ENCODE data around the gene HPCAL1.

The HPCAL1 gene

DNA sequence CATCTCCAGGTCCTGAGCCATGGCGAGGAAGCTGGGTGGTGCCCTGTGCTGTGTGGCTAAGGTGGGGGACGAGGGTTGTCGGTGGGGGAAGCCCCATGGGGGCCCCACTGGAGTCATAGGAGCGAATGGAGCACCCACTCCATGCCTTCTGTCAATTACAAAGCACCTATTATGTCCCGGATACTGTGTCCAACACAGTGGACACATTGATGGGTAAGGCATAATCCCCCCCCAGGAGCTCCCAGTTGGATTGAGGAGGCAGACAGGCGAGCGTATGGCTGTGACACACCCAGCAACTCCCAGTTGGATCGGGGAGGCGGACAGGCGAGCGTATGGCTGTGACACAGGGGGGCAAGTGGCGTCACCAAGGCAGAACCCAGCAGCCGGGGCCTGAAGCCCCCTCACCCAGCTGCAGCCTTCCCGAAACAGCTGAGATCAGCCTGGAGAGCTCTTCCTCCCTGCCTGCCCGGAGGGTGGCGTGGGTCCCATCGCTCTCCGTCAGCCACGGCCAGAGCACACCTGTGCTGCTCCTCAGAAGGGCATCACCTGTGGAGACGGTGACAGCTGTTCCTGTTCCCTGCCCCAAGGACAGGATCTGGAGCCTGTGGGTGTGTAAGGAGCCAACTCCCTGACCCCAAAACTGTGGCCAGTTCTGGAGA lies 69.6 kb downstream of the HPCAL1 start:
- DNase-seq, result no peak

DNA sequence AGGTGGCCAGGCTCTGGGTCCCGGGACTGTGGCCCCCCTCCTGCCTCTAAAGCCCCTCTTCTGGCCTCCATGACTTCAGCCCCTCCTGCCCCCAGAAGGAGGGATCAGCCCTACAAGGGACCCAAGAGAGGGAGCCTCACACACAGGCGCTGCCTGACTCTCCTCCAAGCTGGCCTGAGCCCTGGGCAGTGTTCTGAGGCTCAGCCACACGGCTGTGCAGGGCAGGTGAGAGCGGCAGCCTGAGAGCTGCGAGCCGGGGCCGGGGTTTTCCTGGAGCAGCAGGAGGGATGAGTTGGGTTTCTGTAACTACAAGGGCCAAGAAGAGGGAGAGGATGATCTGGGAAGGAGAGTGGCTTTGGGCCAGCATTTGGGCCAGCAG lies 70.1 kb downstream of the HPCAL1 start:
- no peak for DNase-seq

DNA sequence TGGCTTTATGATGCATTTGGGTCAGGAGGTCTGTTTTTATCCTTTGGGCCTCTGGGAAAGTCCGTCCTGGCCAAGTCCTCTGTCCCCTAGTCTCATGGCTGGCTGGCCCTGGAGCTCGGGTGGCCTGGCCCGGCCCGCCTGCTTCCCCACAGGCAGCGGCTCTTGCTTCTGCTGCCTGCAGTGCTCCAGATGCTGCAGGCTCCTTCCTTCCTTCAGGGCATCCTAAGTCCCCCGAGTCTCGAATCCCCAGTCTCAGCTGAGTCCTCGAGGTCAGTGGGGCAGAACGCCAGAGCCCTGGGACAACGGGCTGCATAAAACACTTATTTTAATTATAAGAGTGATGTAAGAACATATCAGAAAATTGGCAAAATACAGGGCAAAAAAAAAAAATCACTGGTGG lies 71.2 kb downstream of the HPCAL1 start:
- no peak for DNase-seq

DNA sequence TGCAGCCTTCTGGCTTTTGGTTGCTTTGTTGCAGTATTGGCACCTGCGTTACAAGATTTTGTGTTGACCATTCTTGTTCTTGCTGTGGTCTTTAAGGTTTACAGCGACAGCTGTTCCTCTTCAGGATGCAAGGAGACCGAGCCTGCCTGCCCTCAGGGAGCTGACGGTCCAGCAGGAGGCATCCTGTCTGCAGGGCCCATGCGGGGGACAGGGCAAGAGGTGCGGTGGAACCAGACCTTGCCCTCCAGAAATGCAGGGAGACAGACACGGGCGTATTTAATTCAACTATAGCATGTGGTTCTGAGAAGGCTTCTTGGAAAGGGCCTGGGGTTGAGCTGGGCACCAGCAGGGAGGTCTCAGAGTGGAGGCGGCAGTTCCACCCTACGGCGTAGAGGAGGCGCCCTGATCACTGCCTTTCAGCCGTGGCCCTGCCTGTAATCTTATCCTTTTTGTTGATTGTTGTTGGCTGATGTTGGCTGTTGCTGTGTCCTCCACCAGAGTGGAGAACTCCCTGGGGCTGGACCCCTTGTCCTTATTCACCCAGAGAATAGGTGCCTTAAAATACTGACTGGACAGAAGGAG lies 71.7 kb downstream of the HPCAL1 start:
- DNase-seq, result no peak

DNA sequence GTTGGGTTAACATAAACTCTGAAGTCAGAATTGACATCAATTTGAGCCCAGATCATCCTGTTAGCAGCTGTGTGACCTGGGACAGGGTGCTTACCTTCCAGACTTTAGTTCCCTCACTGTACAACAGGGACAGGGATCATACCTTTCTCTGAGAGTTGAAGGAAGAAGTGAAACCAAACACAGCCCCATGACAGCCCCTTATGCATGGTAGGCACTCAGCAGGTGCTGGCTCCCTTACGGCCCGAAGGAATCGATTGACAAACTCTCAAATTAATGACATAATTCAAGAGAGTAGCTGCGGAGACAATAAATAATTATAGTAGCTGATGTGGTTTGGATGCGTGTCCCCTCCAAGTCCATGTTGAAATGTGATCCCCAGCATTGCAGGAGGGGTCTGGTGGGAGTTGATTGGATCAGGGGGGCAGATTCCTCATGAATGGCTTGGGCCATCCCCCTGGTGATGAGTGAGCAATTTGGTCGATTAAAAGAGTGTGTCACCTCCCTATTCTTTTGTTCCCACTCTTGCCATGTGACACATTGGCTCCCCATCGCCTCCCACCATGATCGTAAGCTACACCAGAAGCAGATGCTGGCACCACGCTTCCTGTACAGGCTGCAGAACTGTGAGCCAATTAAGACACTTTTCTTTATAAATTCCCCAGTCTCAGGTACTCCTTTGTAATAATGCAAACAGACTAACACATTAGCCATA lies 73.0 kb downstream of the HPCAL1 start:
- peak; percentile 57 for DNase-seq

DNA sequence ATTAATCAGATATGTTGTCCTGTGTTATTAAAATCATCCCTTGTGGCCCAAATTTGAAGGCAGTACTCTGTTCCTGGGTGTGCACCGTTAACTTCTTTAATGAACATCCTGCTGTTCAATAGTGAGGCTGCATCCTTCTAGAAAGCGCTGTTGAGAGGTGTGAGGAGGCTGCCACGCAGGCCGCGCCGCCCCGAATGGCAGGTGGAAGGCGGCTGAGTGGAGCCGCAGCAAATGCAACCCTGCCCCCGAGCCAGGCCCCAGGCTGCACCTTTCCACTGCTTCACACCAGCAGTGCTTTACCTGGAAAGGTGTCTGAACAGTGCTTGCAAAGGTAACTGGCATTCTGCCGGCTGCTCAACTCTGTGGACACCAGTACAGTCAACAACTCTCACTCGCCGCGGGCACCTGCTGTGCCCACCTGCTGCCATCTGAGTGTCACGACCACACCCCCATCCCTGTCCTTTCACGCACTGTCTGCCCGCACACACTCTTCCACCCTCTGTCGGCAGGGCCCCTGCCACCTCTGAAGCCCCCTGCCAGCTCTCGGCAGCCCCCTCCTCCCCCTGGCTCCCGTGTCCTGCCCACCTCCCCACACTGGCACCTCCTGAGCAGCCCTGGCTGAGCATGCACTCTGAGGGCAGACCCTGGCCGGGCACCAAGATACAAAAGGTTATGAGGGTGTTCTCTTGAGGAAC lies 74.5 kb downstream of the HPCAL1 start:
- DNase-seq, result no peak

DNA sequence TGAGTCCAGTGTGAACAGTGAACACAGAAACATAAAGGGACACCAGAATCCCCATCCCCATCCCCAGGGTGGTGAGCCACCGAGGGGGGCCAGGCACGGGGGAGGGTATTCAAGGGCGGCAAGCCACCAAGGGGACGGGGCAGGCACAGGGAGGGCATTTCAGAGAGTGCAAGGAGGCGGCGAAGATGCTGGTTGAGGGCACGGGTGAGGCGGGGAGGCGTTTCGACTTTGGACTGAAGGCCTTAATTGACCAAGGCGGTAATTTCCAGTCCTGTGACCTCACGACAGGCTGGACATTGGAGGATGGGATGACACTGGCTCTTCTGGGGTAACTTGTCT lies 75.0 kb downstream of the HPCAL1 start:
- DNase-seq, result no peak

DNA sequence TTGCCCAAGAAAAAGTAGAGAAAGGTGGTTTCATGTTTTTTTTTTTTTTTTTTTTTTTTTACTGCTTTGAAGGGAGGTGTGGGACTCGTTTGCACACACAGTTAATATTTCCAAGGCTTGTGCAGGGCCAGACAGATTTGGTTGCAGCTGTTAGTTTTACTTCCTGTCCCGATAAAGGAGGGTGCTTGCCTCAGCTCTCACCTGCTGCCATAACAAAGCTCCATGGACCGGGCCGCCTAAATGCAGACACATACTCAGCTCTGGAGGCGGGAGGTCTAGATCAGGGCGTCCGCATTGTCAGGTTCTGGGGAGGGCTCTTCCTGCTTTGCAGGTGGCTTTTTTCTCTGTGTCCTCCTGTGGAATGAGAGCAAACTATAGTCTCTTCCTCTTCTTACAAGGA lies 75.5 kb downstream of the HPCAL1 start:
- DNase-seq, result no peak

DNA sequence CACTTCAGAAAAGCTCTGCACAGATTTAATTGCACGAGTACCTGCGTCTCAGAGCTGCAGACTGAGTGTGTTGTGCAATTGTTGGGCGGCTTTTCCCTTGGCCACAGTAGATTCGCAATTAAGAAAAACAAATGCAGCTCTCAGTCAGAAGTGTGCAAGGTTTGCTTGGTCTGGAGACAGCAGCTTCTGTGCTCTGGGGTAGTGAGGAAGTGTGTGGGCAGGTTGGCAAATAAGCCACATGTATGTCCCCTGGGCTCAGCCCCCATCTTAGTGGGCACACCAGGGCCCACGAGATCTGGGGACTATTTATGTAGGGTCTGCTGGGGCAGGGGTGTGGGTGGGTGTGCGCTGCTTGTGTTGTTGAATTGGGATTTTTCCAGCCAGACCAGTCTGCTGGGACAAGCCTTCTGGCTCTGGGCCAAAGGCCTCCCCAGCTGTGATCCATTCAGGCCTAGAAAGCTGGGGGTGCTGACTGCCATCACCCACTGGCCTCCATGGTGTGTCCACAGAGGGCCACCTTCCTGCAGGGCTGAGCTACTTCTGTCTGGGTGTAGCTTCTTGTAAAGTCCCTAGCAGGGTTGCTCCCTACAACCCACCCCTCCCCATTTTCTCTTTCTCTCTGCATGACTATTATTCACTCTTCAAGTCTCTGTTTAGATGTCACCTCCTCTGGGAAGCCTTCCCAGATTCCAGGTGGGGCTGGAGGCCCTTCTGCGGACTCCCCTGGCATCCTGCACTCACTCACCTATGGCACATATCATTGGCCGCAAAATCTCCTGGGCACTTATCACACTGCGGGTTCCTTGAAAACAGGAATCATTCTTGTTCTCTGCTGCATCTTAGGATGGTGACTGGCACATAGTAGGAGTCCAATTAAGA lies 77.6 kb downstream of the HPCAL1 start:
- no peak for DNase-seq

DNA sequence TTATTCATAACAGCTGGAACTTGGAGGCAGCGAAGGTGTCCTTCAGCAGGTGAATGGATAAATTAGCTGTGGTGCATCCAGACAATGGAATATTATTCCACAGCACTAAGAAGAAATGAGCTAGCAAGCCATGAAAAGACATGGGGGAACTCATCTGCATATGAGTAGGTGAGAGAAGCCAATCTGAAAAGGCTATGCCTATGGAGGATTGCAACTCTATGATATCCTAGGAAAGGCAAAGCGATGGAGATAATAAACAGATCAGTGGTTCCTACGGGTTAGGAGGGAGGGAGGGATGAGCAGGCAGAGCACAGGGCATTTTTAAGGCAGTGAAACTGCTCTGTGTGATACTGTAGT lies 79.3 kb downstream of the HPCAL1 start:
- no peak for DNase-seq

DNA sequence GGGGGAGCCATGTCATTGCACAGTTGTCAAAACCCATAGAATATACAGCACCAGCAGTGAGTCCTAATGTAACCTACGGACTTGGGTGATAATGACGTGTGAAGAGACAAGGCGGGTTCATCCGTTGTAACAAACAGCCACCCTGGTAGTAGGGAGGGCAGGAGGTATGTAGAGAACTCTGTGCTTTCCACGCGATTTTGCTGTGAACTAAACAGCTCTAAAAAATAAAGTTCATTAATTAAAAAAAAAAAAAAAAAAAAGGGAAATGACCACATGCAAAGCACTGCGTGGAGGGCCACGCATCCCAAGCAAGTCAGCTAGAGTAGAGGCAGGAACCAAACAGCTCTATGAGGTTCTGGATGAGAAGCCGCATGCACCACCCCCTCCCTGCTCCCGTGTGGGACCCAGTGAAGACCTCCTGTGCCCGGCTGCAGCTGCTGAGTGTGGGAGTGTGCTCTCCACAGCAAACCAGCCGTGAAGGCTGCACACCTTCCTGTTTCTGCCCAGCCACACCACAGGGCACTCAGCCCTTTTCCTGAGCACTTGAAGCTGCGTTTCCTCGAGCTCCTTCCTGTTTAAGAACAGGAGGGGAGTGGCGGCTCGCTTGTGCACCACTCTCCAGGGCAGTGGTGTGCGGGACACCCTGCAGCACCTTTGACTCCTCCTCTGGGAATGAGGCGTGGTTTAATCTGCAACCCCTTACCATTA lies 79.8 kb downstream of the HPCAL1 start:
- DNase-seq, result no peak

DNA sequence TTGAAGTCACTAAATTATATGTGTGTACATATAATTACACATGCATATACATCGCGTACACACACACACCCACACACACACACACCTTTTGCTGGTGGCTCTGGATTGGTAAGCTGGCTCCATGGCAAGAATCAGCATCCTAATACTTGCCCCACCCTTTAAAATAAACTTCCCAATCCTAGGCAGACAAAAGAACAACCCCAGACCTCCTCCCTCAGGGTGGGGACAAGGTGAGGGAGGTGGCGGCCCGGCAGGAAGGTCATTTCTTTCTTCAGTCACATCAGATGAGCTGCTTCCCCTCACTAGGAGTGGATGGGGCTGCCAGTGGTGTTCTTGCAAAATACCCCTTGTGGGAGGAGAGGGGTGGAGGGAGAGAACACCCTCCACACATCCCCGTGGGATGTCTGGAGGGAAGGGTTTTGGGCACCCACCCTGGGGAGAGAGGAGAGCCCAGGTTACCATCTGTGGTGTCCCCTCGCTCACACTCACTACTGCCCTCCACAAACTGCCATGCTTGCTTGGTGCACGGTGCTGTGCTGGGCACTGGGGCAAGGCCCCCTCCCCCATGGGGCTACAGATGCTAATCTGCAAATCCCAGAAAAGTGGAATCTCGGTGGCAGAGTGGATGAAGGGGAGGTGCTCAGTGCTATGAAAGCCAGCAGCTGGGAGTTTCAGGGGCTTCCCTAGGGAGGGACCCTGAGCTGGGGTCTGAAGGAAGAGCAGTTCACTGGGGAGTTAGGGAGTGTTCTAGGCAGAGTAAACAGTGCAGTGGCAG lies 81.4 kb downstream of the HPCAL1 start:
- DNase-seq, result no peak

DNA sequence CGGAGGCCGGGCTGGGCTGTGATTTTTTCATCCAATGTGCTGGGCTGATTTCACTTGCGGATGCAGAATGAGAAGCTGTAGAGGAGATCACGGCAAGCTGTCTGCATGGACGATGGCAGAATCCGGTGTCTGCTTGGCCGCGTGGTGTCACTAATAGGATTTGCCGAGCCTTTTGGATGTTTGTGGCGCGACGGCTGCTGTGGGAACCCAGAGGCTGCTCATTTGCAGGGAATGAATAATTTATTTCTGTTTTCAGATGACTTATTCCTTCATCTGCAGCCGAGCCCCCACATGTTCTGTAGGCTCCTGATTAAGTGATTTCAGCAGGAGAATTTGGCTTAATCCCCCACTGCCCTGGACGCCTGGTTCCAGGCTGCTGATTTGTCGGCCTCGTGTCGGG lies 82.8 kb downstream of the HPCAL1 start:
- DNase-seq, result no peak

DNA sequence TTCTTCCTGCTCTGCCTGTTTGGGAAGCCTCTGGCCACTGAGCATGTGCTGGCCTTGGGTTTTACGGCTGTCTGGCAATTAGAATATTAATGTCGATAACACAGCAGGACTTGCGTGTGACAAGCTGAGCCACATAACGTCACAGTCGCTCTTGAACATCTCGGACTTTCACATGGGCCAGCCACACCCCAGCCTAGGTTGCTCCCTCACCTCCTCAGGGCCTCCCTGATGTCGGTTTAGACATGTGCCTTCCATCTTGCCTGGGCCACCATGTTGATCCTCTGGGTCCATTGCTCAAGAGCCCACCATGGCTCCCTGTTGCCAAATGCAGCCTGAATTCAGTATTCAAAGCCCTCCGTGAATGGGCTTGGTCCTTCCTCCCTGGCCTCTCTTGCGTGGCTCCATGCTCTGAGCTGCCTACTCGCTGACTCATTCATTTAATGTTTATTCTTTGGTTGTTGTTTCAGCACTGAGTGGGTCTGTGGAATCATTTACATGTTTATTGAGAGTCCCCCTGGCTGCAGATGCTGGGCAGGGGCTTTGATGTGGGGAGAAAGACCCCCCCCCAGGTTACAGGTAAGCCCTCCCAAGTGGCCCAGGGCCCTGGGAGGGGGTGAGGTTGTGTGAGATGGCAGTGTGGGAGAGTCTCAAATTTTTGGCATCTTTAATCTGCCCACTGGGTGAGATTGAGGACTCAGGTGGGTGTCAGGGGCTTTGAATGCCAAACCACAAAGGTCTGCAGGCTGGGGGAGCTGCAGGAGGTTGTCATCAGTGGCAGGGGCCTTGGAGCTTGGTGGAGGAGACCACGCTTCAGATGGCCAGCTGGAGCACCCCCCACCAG lies 83.4 kb downstream of the HPCAL1 start:
- DNase-seq, result no peak

DNA sequence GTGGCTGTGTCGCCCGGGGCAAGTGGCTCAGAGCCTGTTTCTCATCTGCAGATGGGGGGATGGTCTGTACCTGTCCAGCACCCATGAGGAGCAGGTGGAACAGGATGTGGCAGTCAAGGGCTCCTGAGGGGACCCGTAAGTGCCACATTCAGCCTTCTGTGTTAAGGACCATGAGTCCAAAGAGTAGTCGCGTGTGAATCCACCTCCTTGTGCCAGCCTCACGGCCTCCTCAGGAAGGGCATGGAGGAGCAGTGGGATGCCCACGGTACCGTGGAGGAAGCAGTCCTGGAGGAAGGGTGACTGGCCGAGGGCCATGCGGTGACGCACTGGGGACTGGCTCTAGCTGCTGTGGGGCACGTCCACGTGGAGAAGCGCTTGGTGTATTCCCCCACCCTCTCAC lies 84.3 kb downstream of the HPCAL1 start:
- DNase-seq, result no peak

DNA sequence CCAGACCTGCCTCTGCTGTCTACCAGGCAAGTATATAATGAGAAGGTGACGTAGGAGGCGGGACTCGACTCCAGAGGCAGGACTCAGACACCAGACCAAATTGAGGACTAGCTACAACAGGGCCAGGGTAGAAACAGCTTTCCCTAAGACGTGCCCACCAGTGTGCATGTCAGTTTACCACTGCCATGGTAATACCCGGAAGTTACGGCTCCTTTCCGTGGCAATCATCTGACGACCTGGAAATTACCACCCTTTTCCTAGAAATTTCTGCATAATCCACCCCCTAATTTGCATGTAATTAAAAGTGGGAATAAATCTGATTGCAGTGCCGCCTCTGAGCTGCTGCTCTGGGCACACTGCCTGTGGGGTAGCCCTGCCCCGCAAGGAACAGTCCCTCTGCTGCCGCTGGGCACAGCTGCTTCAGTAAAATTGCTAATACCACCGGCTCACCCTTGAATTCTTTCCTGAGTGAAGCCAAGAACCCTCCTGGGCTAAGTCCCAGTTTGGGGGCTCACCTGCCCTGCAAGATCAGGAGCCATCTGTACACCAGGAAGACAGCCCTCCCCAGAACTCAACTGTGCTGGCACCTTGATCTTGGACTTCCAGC lies 86.4 kb downstream of the HPCAL1 start:
- no peak for DNase-seq

DNA sequence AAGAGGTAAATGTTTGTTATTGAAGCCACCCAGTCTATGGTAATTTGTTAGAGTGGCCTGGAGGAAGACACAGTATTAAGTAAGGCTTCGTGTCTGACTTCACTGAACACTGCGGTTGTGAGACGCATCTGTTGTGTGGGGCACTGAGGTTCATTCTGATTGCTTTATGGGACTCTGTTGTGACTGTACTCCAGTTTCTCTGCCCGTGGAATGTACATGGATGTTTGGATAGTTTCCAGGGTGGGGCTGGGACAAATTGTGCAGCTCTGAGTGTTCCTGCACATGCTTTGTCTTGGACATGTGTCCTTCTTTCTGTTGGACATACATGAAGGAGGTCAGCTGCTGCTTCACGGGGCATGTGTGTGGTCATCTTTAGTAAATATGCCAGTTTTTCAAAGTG lies 86.9 kb downstream of the HPCAL1 start:
- DNase-seq, result no peak

DNA sequence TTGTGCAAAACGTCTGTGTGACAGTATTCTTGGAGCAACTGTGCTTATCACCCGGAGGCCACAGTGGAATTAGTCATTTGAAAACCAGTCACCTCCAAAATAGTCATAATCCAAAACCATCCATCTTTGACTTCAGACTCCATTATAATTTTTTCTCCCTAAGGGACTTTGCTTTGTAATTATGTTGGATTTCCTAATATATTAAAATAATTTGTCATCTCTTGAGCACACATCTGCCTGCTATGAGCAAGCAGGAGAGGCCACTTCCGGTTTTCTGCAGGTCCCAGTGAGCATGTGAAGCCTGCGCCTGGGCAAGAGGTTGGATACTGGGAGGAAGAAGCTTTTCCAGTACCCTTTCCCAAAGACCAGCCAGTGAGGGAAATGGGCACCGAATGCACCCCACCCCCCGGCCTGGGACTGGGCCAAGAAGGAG lies 87.7 kb downstream of the HPCAL1 start:
- DNase-seq, result no peak

DNA sequence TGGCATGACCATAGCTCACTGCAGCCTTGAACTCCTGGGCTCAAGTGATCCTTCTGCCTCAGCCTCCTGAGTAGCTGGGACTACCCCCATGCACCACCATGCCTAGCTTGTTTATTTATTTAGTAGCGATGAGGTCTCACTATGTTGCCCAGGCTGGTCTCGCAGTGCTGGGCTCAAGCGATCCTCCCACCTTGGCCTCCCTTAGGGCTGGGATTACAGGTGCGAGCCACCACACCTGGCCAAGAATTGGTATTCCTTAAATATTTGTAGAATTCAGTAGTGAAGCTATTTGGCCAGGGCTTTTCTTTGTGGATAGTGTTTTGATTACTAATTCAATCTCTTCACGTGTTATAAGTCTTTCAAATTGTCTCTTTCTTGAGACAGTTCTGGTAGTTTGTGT lies 89.4 kb downstream of the HPCAL1 start:
- DNase-seq, result no peak

DNA sequence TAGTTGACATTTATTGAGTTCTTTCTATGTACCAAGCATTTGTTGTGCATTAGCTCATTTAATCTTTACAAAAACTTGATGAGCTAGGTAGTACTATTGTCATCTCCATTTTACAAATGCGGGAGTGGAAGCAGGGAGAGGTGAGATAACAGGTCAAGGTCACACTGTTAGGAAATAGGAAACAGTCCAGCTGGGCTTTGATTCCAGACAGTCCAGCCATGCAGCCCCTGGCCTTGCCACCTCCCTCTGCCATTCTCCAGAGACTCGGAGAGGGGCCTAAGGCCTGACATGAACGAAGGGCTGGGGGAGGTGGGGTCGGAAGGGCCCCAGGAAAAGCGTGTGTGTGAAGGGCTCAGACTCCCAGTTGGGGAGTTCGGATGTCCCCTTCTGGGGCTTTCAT lies 89.8 kb downstream of the HPCAL1 start:
- DNase-seq, result no peak
